Measurements from ENCODE around the gene RPL19. TPM values are rescaled to one million over a fixed set of nuclear protein-coding genes. Genes with fewer than 3 reads are reported as not detected.
A peak's percentile ranks its signal among the peaks of the same experiment; 100 is the strongest.

The RPL19 gene
- total and polyA plus RNA-seq, 4 donors = 475 to 999 (median 749) TPM

DNA sequence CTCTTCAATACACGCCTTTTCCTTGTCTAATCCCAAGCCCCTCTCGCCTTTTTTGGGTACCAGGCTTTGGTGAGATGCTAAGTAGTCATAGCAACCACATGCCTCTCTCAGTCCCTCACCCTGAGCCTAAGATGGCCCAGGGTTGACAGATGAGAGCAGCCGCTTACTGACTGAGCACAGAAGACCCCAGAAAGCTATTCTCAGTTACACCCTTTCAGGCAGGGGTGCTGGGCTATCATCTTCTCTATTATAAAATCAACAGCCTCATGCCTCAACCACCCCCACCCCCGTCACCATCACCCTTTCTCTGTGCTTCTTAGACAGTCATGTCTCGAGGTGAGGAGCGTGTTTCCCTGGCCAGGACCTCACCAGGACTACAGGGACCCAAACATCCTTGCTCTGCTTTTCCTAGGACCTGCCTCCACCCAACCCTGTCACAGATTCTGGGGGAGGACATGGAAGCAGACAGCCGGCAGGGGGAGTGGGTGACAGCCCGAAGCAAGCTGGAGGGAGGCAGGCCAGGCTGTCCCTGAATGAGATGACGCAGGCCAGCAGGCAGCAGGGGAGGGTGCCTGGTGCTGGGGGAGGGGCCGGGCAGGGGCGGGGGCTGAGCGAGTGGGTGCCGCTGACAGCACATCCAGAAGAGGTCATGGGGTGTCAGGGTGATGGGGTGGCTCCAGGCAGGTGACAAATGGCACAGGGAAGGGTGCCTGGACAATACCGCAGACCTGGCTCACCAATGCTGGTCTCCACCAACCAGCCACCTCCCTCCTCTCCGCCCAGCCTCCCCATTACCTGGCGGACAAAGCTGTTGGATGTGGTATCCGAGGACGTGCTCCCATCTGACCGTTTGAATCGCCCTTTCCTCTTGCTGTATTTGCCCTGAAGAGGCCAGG, 5.7 kb upstream of the RPL19 start:
- Histone ChIP-seq H3K36me3 (ENCODE audit: control insufficient read depth in 4 of 4, insufficient read depth in 3 of 4, low read depth in 1 of 4, low read length in 3 of 4) (no peaks in the 10 kb centered on the region), H3K4me1 (ENCODE audit: control insufficient read depth in 4 of 4, insufficient read depth in 4 of 4, low read length in 3 of 4) (peaks cover 0 to 10% (median 6%) of the 10 kb centered on the region in 4 donors), H3K27ac (ENCODE audit: low read depth in 1 of 2, low read length in 2 of 2) (no peak overlapping the region), H3K4me3 (ENCODE audit: low read depth in 1 of 3, low read length in 3 of 3) (no peak overlapping the region), H3K9ac (ENCODE audit: low read depth in 1 of 2, low read length in 2 of 2) (no peak overlapping the region), H3K27me3 (ENCODE audit: control insufficient read depth in 4 of 4, insufficient read depth in 4 of 4, low read length in 3 of 4) (no peaks in the 10 kb centered on the region), H3K9me3 (ENCODE audit: control insufficient read depth in 4 of 4, low read length in 3 of 4) (no peaks in the 10 kb centered on the region)
- TF ChIP-seq, protein P1, sequence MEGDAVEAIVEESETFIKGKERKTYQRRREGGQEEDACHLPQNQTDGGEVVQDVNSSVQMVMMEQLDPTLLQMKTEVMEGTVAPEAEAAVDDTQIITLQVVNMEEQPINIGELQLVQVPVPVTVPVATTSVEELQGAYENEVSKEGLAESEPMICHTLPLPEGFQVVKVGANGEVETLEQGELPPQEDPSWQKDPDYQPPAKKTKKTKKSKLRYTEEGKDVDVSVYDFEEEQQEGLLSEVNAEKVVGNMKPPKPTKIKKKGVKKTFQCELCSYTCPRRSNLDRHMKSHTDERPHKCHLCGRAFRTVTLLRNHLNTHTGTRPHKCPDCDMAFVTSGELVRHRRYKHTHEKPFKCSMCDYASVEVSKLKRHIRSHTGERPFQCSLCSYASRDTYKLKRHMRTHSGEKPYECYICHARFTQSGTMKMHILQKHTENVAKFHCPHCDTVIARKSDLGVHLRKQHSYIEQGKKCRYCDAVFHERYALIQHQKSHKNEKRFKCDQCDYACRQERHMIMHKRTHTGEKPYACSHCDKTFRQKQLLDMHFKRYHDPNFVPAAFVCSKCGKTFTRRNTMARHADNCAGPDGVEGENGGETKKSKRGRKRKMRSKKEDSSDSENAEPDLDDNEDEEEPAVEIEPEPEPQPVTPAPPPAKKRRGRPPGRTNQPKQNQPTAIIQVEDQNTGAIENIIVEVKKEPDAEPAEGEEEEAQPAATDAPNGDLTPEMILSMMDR (IDR thresholded peaks at IDR 0.05; ENCODE audit: low read depth, low read length, missing input control) = peak; percentile 40
- TF ChIP-seq RAD21 (IDR thresholded peaks at IDR 0.05) (peak in 1 of 2 donors; percentile 66), HNF4A (conservative IDR thresholded peaks at IDR 0.05) (no peak)
- WGBS = 55% methylated on average over 20 of the region's 20 CpGs
- DNase-seq (ENCODE audit: low spot score) = peak; percentile 49

DNA sequence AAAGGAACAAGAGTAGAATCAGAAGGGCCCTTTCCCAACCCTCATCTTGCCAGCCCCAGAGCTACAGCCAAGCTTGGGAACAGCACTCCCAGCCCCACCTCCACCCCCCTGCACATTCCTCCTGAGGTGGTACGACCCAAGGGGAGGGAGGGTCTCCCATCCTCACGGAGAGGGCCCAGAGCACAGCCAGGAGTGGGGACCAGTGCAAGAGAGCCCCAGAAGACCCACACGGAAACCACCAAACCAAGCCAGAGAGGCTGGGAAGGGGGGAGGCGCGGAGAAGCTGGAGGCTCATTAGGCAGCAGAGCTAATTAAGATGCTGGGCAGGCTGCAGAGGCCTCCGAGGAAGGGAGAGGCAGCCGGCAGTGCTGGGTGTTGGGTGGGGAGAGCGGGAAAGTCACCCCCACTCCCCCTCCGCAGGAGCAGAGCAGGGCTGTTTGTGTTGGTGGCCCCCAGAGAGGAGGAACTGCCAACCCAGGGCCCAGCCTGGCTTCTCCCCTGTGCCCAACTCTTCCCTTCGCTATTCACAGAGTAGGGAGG, 5.0 kb upstream of the RPL19 start:
- Histone ChIP-seq H3K27ac (ENCODE audit: low read depth in 1 of 2, low read length in 2 of 2) (no peak overlapping the region), H3K4me3 (ENCODE audit: low read depth in 1 of 3, low read length in 3 of 3) (no peak overlapping the region), H3K27me3 (ENCODE audit: control insufficient read depth in 4 of 4, insufficient read depth in 4 of 4, low read length in 3 of 4) (no peaks in the 10 kb centered on the region), H3K4me1 (ENCODE audit: control insufficient read depth in 4 of 4, insufficient read depth in 4 of 4, low read length in 3 of 4) (peaks cover 0 to 11% (median 9%) of the 10 kb centered on the region in 4 donors), H3K9ac (ENCODE audit: low read depth in 1 of 2, low read length in 2 of 2) (no peak overlapping the region), H3K9me3 (ENCODE audit: control insufficient read depth in 4 of 4, low read length in 3 of 4) (no peaks in the 10 kb centered on the region), H3K36me3 (ENCODE audit: control insufficient read depth in 4 of 4, insufficient read depth in 3 of 4, low read depth in 1 of 4, low read length in 3 of 4) (no peaks in the 10 kb centered on the region)
- TF ChIP-seq EGR1 (IDR thresholded peaks at IDR 0.05; ENCODE audit: low read depth in 2 of 2) = no peak
- no peak for TF ChIP-seq FOXA2 (IDR thresholded peaks at IDR 0.05)
- no peak for TF ChIP-seq RXRA (IDR thresholded peaks at IDR 0.05)
- no peak for TF ChIP-seq SP1 (IDR thresholded peaks at IDR 0.05)
- no peak for TF ChIP-seq GABPA (IDR thresholded peaks at IDR 0.05 in 1 of 2, conservative IDR thresholded peaks at IDR 0.05 in 1 of 2)
- TF ChIP-seq, protein P1 (IDR thresholded peaks at IDR 0.05; ENCODE audit: low read depth, low read length, missing input control) = no peak
- TF ChIP-seq, protein P2, sequence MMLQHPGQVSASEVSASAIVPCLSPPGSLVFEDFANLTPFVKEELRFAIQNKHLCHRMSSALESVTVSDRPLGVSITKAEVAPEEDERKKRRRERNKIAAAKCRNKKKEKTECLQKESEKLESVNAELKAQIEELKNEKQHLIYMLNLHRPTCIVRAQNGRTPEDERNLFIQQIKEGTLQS (IDR thresholded peaks at IDR 0.05) = no peak
- no peak for TF ChIP-seq HNF4G (IDR thresholded peaks at IDR 0.05)
- DNase-seq (ENCODE audit: low spot score) = no peak
- WGBS = 69% methylated on average over 10 of the region's 10 CpGs

DNA sequence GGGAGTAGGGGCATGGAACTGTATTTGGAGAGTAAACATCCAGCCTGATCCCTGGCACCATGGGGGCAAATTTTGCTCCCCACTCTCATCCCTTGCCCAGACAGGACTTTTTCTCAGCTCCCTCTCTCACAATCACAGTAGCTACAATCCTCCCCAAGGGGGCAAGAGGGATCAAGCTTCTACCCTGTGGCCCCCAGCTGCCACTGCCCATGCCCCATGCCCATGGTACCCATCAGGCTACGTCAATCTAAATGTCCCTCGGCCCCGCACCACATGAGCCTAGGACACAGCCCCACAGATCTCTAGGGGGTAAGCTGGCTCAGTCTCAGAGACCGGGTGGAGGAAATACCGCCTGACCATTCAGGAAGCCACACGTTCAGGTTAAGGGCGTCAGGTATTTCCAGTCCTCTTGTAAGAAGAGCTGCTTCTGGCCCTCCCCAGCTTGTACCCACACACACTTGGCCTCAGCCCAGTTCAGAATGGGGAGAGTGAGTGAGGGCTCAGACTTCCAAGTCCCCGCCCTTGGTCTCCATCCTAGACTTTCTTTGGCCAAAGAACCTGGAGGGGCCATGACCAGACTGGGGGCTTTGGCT, 4.4 kb upstream of the RPL19 start:
- Histone ChIP-seq H3K36me3 (ENCODE audit: control insufficient read depth in 4 of 4, insufficient read depth in 3 of 4, low read depth in 1 of 4, low read length in 3 of 4) (no peaks in the 10 kb centered on the region), H3K9ac (ENCODE audit: low read depth in 1 of 2, low read length in 2 of 2) (no peak overlapping the region), H3K4me3 (ENCODE audit: low read depth in 1 of 3, low read length in 3 of 3) (no peak overlapping the region), H3K9me3 (ENCODE audit: control insufficient read depth in 4 of 4, low read length in 3 of 4) (no peaks in the 10 kb centered on the region), H3K27ac (ENCODE audit: low read depth in 1 of 2, low read length in 2 of 2) (no peak overlapping the region), H3K4me1 (ENCODE audit: control insufficient read depth in 4 of 4, insufficient read depth in 4 of 4, low read length in 3 of 4) (peaks cover 0 to 12% (median 9%) of the 10 kb centered on the region in 4 donors), H3K27me3 (ENCODE audit: control insufficient read depth in 4 of 4, insufficient read depth in 4 of 4, low read length in 3 of 4) (no peaks in the 10 kb centered on the region)
- no peak for DNase-seq (ENCODE audit: low spot score)
- WGBS = 80% methylated on average over 8 of the region's 8 CpGs
- TF ChIP-seq RAD21 (IDR thresholded peaks at IDR 0.05) (no peak), RXRA (IDR thresholded peaks at IDR 0.05) (no peak), FOXA1 (IDR thresholded peaks at IDR 0.05) (no peak), TAF1 (conservative IDR thresholded peaks at IDR 0.05) (no peak)
- TF ChIP-seq, protein P2 (IDR thresholded peaks at IDR 0.05) = no peak
- TF ChIP-seq, protein P3, sequence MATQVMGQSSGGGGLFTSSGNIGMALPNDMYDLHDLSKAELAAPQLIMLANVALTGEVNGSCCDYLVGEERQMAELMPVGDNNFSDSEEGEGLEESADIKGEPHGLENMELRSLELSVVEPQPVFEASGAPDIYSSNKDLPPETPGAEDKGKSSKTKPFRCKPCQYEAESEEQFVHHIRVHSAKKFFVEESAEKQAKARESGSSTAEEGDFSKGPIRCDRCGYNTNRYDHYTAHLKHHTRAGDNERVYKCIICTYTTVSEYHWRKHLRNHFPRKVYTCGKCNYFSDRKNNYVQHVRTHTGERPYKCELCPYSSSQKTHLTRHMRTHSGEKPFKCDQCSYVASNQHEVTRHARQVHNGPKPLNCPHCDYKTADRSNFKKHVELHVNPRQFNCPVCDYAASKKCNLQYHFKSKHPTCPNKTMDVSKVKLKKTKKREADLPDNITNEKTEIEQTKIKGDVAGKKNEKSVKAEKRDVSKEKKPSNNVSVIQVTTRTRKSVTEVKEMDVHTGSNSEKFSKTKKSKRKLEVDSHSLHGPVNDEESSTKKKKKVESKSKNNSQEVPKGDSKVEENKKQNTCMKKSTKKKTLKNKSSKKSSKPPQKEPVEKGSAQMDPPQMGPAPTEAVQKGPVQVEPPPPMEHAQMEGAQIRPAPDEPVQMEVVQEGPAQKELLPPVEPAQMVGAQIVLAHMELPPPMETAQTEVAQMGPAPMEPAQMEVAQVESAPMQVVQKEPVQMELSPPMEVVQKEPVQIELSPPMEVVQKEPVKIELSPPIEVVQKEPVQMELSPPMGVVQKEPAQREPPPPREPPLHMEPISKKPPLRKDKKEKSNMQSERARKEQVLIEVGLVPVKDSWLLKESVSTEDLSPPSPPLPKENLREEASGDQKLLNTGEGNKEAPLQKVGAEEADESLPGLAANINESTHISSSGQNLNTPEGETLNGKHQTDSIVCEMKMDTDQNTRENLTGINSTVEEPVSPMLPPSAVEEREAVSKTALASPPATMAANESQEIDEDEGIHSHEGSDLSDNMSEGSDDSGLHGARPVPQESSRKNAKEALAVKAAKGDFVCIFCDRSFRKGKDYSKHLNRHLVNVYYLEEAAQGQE (IDR thresholded peaks at IDR 0.05) = no peak
- TF ChIP-seq, protein P4, sequence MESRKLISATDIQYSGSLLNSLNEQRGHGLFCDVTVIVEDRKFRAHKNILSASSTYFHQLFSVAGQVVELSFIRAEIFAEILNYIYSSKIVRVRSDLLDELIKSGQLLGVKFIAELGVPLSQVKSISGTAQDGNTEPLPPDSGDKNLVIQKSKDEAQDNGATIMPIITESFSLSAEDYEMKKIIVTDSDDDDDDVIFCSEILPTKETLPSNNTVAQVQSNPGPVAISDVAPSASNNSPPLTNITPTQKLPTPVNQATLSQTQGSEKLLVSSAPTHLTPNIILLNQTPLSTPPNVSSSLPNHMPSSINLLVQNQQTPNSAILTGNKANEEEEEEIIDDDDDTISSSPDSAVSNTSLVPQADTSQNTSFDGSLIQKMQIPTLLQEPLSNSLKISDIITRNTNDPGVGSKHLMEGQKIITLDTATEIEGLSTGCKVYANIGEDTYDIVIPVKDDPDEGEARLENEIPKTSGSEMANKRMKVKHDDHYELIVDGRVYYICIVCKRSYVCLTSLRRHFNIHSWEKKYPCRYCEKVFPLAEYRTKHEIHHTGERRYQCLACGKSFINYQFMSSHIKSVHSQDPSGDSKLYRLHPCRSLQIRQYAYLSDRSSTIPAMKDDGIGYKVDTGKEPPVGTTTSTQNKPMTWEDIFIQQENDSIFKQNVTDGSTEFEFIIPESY (IDR thresholded peaks at IDR 0.05) = no peak

Data from liver (tissue), 9 donors.